Measurements from ENCODE around the gene FRMD5. TPM values are rescaled to one million over a fixed set of nuclear protein-coding genes. Genes with fewer than 3 reads are reported as not detected.
A peak's percentile ranks its signal among the peaks of the same experiment; 100 is the strongest.

FRMD5 gene
- total RNA-seq, 1 experiment from 2014 or later = 27.2 TPM

DNA sequence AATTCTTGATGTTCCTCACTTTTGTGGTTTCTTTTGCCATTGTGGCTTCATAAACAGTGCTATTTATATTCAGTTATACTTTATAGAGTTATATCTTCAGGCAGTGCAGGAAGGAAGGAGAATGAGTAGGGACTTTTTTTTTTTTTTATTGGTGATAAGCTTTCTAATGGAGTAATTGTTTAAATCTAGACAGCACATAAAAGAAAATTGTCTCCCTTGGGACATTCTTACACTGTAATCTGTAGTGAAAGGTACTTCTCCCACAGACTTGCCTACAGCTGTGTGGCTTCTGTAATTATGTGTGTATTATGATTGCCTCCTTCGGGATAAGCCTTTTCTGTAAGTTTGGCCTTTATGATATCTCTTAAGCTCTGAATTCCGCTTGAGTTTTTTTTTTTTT, 326.7 kb downstream of the FRMD5 start:
- TF ChIP-seq ZNF274 (IDR thresholded peaks at IDR 0.05; ENCODE audit: low read depth, low read length) (no peak), SP1 (IDR thresholded peaks at IDR 0.05; ENCODE audit: low read depth) (no peak)
- TF ChIP-seq, protein P1, sequence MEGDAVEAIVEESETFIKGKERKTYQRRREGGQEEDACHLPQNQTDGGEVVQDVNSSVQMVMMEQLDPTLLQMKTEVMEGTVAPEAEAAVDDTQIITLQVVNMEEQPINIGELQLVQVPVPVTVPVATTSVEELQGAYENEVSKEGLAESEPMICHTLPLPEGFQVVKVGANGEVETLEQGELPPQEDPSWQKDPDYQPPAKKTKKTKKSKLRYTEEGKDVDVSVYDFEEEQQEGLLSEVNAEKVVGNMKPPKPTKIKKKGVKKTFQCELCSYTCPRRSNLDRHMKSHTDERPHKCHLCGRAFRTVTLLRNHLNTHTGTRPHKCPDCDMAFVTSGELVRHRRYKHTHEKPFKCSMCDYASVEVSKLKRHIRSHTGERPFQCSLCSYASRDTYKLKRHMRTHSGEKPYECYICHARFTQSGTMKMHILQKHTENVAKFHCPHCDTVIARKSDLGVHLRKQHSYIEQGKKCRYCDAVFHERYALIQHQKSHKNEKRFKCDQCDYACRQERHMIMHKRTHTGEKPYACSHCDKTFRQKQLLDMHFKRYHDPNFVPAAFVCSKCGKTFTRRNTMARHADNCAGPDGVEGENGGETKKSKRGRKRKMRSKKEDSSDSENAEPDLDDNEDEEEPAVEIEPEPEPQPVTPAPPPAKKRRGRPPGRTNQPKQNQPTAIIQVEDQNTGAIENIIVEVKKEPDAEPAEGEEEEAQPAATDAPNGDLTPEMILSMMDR (IDR thresholded peaks at IDR 0.05 in 2 of 3, conservative IDR thresholded peaks at IDR 0.05 in 1 of 3; ENCODE audit: borderline replicate concordance in 1 of 3, insufficient read depth in 1 of 3, low read depth in 2 of 3, low read length in 2 of 3) = no peak
- Histone ChIP-seq H3K9me2 (ENCODE audit: insufficient read depth) (no peaks in the 10 kb centered on the region), H3K79me2 (ENCODE audit: insufficient read depth, low read length) (no peaks in the 10 kb centered on the region; the same call in 1 of the 2 replicates), H3K4me1 (ENCODE audit: control insufficient read depth in 1 of 2, insufficient read depth in 2 of 2, low read length in 2 of 2) (no peaks in the 10 kb centered on the region), H3K4me3 (replicated peaks in 1 of 2; ENCODE audit: low read depth in 1 of 2, low read length in 2 of 2) (no peak overlapping the region), H3K27ac (ENCODE audit: low read depth, low read length) (no peak overlapping the region), H2AFZ (ENCODE audit: low read depth, low read length, poor library complexity, severe bottlenecking) (no peak overlapping the region), H3K9me3 (ENCODE audit: control insufficient read depth in 1 of 2, insufficient read depth in 1 of 2, low read depth in 1 of 2, low read length in 2 of 2) (no peaks in the 10 kb centered on the region), H3K9ac (ENCODE audit: low read length) (no peak overlapping the region), H4K20me1 (ENCODE audit: insufficient read depth) (no peaks in the 10 kb centered on the region), H3K27me3 (ENCODE audit: insufficient read depth, low read length) (no peaks in the 10 kb centered on the region), H3K36me3 (ENCODE audit: control insufficient read depth in 1 of 2, insufficient read depth in 2 of 2, low read length in 2 of 2) (peaks cover 9 to 18% of the 10 kb centered on the region in 2 experiments; a peak in 2 of 4 replicates), H3K4me2 (ENCODE audit: low read length) (no peak overlapping the region)
- no peak for DNase-seq (ENCODE audit: low read depth, low spot score)
- ChIA-PET POLR2A (no interaction called here), CTCF (interaction anchor here (1.9 kb wide), 1 partner anchor 14 kb away, joined by 4 read pairs; no protein-coding TSS in a partner anchor), RAD21 (ENCODE audit: low non-redundant PET in 1 of 2, low total read pairs in 2 of 2, uncharacterized antibody in 2 of 2, unreplicated experiment in 2 of 2) (no interaction called here)
- no TSS peak for BruUV-seq (replicated peaks)
- intact Hi-C loops (cut with micrococcal nuclease) = no loop called here
- ATAC-seq = no peak

DNA sequence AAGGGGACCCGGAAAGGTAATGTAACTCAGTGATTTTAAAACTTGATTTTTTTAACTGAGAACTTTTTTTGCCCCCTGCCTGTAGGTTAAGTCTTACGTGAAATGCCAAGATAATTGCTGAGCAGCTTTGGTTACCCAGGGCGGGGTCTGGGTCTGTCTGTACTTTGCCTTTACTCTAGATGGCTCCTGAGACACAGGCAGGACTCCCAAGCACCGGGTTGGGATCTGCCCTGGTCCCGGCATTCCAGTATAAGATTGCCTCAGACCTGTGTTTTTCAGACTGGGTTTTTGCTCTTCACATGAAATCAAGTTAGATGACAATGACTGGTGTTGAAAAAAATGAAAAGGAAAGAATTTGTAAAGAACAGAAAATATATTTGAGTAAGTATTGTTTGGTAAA, 328.0 kb downstream of the FRMD5 start:
- DNase-seq (ENCODE audit: low read depth, low spot score) (no peak), ATAC-seq (0 out of 2 replicates have a peak, but pooled peaks have one; percentile 34)
- POLR2A ChIA-PET = no interaction called here
- CTCF ChIA-PET = no interaction called here
- Histone ChIP-seq H3K4me3 (replicated peaks in 1 of 2; ENCODE audit: low read depth in 1 of 2, low read length in 2 of 2) (no peak overlapping the region), H3K27ac (ENCODE audit: low read depth, low read length) (no peak overlapping the region), H3K9me3 (ENCODE audit: control insufficient read depth in 1 of 2, insufficient read depth in 1 of 2, low read depth in 1 of 2, low read length in 2 of 2) (no peaks in the 10 kb centered on the region), H2AFZ (ENCODE audit: low read depth, low read length, poor library complexity, severe bottlenecking) (no peak overlapping the region), H4K20me1 (ENCODE audit: insufficient read depth) (no peaks in the 10 kb centered on the region), H3K9me2 (ENCODE audit: insufficient read depth) (no peaks in the 10 kb centered on the region), H3K9ac (ENCODE audit: low read length) (no peak overlapping the region), H3K36me3 (ENCODE audit: control insufficient read depth in 1 of 2, insufficient read depth in 2 of 2, low read length in 2 of 2) (peaks cover 10 to 14% of the 10 kb centered on the region in 2 experiments; a peak in 2 of 4 replicates), H3K4me2 (ENCODE audit: low read length) (no peak overlapping the region), H3K79me2 (ENCODE audit: insufficient read depth, low read length) (no peaks in the 10 kb centered on the region; the same call in 1 of the 2 replicates), H3K27me3 (ENCODE audit: insufficient read depth, low read length) (no peaks in the 10 kb centered on the region), H3K4me1 (ENCODE audit: control insufficient read depth in 1 of 2, insufficient read depth in 2 of 2, low read length in 2 of 2) (no peaks in the 10 kb centered on the region)
- TF ChIP-seq ZNF274 (IDR thresholded peaks at IDR 0.05; ENCODE audit: low read depth, low read length) = no peak
- TF ChIP-seq, protein P2, sequence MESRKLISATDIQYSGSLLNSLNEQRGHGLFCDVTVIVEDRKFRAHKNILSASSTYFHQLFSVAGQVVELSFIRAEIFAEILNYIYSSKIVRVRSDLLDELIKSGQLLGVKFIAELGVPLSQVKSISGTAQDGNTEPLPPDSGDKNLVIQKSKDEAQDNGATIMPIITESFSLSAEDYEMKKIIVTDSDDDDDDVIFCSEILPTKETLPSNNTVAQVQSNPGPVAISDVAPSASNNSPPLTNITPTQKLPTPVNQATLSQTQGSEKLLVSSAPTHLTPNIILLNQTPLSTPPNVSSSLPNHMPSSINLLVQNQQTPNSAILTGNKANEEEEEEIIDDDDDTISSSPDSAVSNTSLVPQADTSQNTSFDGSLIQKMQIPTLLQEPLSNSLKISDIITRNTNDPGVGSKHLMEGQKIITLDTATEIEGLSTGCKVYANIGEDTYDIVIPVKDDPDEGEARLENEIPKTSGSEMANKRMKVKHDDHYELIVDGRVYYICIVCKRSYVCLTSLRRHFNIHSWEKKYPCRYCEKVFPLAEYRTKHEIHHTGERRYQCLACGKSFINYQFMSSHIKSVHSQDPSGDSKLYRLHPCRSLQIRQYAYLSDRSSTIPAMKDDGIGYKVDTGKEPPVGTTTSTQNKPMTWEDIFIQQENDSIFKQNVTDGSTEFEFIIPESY (IDR thresholded peaks at IDR 0.05; ENCODE audit: extremely low read depth, insufficient replicate concordance, low read length) = no peak
- no peak for TF ChIP-seq ELF1 (IDR thresholded peaks at IDR 0.05; ENCODE audit: borderline replicate concordance, low read depth)
- TF ChIP-seq, protein P3, sequence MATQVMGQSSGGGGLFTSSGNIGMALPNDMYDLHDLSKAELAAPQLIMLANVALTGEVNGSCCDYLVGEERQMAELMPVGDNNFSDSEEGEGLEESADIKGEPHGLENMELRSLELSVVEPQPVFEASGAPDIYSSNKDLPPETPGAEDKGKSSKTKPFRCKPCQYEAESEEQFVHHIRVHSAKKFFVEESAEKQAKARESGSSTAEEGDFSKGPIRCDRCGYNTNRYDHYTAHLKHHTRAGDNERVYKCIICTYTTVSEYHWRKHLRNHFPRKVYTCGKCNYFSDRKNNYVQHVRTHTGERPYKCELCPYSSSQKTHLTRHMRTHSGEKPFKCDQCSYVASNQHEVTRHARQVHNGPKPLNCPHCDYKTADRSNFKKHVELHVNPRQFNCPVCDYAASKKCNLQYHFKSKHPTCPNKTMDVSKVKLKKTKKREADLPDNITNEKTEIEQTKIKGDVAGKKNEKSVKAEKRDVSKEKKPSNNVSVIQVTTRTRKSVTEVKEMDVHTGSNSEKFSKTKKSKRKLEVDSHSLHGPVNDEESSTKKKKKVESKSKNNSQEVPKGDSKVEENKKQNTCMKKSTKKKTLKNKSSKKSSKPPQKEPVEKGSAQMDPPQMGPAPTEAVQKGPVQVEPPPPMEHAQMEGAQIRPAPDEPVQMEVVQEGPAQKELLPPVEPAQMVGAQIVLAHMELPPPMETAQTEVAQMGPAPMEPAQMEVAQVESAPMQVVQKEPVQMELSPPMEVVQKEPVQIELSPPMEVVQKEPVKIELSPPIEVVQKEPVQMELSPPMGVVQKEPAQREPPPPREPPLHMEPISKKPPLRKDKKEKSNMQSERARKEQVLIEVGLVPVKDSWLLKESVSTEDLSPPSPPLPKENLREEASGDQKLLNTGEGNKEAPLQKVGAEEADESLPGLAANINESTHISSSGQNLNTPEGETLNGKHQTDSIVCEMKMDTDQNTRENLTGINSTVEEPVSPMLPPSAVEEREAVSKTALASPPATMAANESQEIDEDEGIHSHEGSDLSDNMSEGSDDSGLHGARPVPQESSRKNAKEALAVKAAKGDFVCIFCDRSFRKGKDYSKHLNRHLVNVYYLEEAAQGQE (IDR thresholded peaks at IDR 0.05; ENCODE audit: low read depth) = no peak
- TF ChIP-seq SRF (IDR thresholded peaks at IDR 0.05; ENCODE audit: low read depth) = no peak
- no peak for TF ChIP-seq EGR1 (IDR thresholded peaks at IDR 0.05; ENCODE audit: low read depth)
- TF ChIP-seq SIN3A (IDR thresholded peaks at IDR 0.05; ENCODE audit: low read depth) = no peak
- BruUV-seq (replicated peaks) = no TSS peak
- RAD21 ChIA-PET (ENCODE audit: low non-redundant PET in 1 of 2, low total read pairs in 2 of 2, uncharacterized antibody in 2 of 2, unreplicated experiment in 2 of 2) = no interaction called here
- intact Hi-C loops (cut with micrococcal nuclease) = no loop called here
